Measurements from ENCODE around the gene SCAANT1.

The SCAANT1 gene

GRCh38 chr3:63933459-63933858, 21.3 kb upstream of the SCAANT1 start:
- no peak for DNase-seq

- no peak for DNase-seq
Observed at GRCh38 chr3:63932509-63933212, 20.5 kb upstream of the SCAANT1 start.

GRCh38 chr3:63931290-63931689, 19.1 kb upstream of the SCAANT1 start:
- no peak for DNase-seq

GRCh38 chr3:63927422-63928280, 15.5 kb upstream of the SCAANT1 start:
- no peak for DNase-seq

DNA sequence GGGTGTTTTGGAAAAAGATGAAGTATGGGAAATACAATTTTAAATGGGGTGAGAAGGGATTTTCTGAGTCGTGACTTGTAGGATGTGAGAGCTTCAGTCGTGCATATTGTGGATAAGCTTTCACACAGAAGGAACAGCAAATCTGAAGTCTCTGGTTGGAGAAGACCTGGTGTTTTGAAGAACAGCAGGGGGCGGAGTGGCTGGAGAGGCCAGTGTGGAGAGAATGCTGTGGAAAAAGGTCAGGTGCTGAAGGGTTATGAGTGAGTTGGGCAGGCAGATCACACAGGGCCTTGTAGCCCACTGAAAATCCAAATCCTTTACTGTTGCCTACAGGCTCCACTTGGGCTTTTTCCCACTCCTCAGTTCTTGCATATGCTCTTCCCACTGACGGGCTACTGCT, 14.1 kb upstream of the SCAANT1 start:
- no peak for DNase-seq

DNA sequence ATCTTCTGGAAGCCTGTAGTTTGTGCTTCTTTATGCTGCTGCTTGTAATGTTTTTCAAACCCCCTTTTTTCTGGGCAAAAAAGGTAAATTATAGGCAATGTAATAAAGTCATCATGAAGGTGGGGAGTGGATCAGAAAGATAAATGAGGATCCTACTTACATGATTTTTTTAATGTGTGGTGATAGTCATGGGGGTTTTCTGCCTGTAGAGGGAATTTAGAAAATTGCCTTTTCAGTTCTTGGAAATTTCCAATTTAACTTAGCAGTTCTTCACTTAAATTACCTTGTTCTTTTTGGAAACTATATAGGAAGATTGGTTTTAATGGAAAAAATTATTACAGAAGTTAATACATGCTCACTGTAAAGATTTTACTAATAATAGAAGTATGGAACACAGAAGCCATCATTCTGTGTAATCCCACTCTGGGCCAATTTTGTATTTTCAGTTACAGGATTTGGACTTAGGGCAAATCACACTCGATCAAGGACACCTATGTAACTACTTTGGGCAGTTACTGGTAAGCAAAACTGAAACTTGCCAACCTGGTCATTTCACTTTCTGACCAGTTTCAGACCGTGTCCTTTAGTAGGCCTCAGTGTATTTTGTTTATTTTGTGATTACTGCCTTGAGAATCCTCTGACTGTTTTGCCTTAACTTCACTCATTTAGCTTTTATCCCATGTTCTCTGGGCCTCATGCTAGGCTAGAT, 10.5 kb upstream of the SCAANT1 start:
- DNase-seq: no peak

DNA sequence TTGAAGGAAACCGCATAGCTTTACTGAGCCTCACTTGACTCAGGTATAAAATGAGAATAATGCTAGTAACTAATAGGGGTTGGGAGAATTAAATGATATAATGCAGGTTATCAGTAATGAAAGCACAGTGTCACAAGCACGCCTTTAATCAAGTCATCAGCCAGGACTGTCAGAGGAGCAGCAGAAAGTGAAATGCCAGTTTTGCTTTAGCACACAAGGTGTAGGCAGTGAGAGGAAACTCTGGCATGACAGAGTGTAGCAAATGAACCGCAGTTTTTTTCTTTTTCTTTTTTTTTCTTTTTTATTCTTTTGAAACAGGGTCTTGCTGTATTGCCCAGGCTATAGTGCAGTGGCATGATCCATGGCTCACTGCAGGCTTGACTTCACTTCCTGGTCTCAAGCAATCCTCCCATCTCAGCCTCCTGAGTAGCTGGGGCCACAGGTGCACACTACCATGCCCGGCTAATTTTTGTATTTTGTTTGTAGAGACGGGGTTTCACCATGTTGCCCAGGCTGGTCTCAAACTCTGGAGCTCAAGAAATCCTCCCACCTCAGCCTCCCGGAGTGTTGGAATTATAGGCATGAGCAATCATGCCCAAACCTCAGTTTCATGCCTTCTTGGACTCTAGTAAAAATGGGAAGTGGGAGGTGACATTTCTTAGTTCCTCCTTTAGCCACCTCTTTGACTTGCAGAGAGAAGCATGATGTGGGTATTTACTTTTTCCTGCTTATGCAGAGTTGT, 9.7 kb upstream of the SCAANT1 start:
- peak in 1 of 2 donors; percentile 13 for DNase-seq

GRCh38 chr3:63920001-63920400, 7.8 kb upstream of the SCAANT1 start:
- no peak for DNase-seq

GRCh38 chr3:63918321-63918720, 6.1 kb upstream of the SCAANT1 start:
- DNase-seq: no peak

- DNase-seq: no peak
Observed at GRCh38 chr3:63914312-63914711, 2.1 kb upstream of the SCAANT1 start.

GRCh38 chr3:63912768-63913588, 795 bp upstream of the SCAANT1 start:
- no peak for DNase-seq

GRCh38 chr3:63911509-63911872, 692 bp downstream of the SCAANT1 start:
- DNase-seq: no peak

DNA sequence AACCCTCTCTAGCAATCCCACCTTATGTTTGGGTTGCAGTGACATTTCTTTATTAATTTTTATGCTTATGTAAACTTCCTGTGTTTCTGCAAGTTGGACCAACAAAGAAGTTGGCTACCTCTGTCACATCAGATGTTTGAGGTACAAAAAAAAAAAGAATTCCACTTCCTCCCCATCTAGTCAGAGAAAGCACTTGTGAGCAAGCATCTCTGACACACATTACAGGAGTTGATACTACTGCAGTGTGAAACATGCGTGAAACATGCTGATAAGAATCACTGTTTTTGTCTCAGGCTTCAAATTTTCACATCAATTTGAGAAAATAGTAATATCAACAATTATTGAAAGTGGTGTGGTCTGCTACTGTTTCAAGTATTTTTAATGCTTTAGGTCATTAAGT, 1.3 kb downstream of the SCAANT1 start:
- no peak for DNase-seq

GRCh38 chr3:63910001-63910400, 2.2 kb downstream of the SCAANT1 start:
- DNase-seq: no peak

DNA sequence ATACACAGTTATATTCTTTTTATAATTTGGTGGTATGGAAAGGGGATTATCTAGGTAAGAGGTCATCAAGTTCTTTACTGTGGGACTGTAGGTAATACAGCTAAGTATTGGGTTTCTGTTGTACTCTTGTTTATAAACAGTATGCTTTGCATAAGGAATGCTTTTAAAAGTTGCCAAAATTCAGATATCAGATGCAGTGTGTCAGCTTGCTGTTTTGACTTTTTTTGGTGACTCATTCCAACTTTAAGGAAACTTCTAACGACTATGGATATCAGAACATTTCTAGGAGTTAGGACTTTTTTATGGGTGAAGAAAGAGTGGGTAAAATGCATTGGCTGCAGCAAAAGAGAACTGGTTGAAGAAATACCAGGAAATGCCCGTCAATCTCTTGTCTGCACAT, 2.8 kb downstream of the SCAANT1 start:
- no peak for DNase-seq

DNA sequence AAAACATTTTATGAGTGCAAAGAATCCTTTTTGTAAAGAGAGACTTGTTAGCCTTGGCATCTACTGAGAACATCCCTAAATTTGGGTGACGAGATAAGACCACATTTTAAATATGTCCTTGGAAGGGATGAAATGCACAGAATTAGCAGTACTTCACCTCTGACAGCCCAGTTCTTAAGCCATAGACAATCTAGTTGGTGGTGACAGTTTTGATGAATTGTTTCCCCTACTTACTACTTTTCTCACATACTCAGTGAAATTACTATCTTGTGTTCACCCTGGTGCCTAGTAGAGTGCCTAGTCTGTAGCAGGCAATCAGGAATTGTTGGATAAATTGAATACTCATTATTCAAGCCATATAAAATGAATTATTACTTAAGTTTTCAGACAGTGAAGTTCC, 3.4 kb downstream of the SCAANT1 start:
- DNase-seq: no peak

DNA sequence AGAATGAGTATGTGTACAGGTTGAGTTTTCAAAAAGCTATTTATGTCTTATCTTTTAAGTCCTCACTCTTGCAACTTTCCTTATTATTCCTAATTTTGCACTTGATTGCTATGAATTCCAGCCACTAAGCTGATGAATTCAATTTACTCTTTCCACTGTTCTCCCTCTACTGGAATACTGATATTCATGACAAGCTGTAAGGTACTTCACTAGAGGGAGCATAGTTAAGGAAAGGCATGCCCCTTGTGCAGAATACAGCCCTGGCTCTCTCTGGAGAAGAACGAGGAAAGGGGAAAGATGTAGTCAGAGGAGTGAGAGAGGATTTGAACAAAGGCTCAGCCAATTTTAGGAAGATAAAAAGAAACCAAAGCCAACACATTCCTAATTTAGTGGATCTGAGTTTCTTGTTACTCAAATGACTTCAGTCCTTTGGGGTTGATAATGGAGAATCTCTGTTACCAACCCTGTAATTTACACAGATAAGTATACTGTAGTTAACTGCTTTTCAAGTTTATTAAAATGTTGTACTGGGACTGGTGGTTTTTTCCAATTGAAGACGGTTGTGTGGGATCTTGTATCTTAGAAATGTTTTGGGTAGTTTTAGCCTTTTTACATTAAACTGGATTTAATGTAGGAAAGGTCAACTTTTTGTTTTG, 4.0 kb downstream of the SCAANT1 start:
- DNase-seq: no peak

GRCh38 chr3:63905731-63906620, 6.2 kb downstream of the SCAANT1 start:
- DNase-seq: no peak

- DNase-seq: no peak
Observed at GRCh38 chr3:63900459-63900858, 11.7 kb downstream of the SCAANT1 start.

DNA sequence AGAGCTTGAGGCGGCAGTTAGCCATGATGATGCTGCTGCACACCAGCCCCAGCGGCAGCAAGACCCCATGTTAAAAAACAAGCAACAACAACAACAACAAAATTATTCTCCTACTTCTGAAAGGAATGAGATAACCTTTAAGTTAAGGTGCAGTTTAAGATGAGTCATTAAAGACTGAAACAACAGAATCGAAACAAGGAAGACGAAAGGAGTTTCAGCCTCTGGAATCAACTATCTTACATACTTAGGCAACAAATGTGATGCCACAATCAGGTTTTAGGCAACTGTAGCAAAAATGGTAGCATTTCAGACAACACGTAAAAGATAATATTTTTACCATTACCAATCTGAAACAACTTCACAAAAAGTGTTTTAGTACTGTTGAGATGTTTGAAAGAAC, 12.2 kb downstream of the SCAANT1 start:
- DNase-seq: no peak
